ENCODE results near the gene FANK1. TPM values are rescaled to one million over a fixed set of nuclear protein-coding genes. Genes with fewer than 3 reads are reported as not detected.
"Not testable (repeated sequence)": the region's sequence is repeated elsewhere in the genome, so short reads cannot be mapped to it uniquely, and the experiment has no call there.

Gene FANK1
- total RNA-seq, 1 donor from 2014 or later, result 11.0 TPM

DNA sequence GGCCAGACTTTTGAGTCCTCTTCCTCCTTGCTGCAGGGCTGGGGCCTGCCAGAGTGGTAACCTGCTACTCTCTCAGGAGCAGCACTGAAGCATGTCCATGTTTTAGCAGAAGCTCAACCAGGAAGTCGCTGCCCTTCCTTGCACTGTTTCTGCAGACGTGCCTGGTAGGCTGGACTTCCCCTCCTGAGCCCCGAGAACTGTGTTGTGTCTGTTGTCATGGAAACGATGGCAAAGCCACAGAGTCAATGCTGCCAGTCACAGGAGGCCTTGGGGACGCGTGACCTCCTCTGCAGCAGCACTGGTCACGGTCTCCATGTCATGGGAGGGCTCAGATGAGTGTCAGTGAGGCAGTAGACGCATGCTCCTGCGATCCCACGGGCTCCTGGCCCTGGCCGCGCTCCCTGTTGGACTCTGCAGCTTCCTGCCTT is 145.5 kb downstream of the FANK1 start:
- TF ChIP-seq, protein P1, sequence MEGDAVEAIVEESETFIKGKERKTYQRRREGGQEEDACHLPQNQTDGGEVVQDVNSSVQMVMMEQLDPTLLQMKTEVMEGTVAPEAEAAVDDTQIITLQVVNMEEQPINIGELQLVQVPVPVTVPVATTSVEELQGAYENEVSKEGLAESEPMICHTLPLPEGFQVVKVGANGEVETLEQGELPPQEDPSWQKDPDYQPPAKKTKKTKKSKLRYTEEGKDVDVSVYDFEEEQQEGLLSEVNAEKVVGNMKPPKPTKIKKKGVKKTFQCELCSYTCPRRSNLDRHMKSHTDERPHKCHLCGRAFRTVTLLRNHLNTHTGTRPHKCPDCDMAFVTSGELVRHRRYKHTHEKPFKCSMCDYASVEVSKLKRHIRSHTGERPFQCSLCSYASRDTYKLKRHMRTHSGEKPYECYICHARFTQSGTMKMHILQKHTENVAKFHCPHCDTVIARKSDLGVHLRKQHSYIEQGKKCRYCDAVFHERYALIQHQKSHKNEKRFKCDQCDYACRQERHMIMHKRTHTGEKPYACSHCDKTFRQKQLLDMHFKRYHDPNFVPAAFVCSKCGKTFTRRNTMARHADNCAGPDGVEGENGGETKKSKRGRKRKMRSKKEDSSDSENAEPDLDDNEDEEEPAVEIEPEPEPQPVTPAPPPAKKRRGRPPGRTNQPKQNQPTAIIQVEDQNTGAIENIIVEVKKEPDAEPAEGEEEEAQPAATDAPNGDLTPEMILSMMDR (IDR thresholded peaks at IDR 0.05; ENCODE audit: unreplicated experiment), result no peak
- H3K4me3 Mint-ChIP-seq, result no peak overlapping the region
- H3K9me3 Mint-ChIP-seq, result no peaks in the 10 kb centered on the region
- peak overlapping the region; percentile 47 for H3K27ac Mint-ChIP-seq
- no peaks in the 10 kb centered on the region for H3K27me3 Mint-ChIP-seq (ENCODE audit: low read depth)
- H3K36me3 Mint-ChIP-seq, result no peaks in the 10 kb centered on the region
- peaks cover 22% of the 10 kb centered on the region for H3K4me1 Mint-ChIP-seq
- no peak for DNase-seq (ENCODE audit: low spot score in 2 of 2, unreplicated experiment in 2 of 2)

GRCh38 chr10:126042354-126042753 is 146.0 kb downstream of the FANK1 start:
- Mint-ChIP-seq H3K36me3 (no peaks in the 10 kb centered on the region), H3K27me3 (ENCODE audit: low read depth) (no peaks in the 10 kb centered on the region), H3K9me3 (no peaks in the 10 kb centered on the region), H3K4me3 (no peak overlapping the region), H3K4me1 (peaks cover 22% of the 10 kb centered on the region), H3K27ac (peak overlapping the region; percentile 47)
- no peak for DNase-seq (ENCODE audit: low spot score in 2 of 2, unreplicated experiment in 2 of 2)
- TF ChIP-seq, protein P1 (IDR thresholded peaks at IDR 0.05; ENCODE audit: unreplicated experiment), result no peak

GRCh38 chr10:126042906-126043305 is 146.5 kb downstream of the FANK1 start:
- Mint-ChIP-seq H3K4me3 (no peak overlapping the region), H3K4me1 (peaks cover 22% of the 10 kb centered on the region), H3K9me3 (no peaks in the 10 kb centered on the region), H3K27me3 (ENCODE audit: low read depth) (no peaks in the 10 kb centered on the region), H3K27ac (no peak overlapping the region), H3K36me3 (no peaks in the 10 kb centered on the region)
- TF ChIP-seq, protein P1 (IDR thresholded peaks at IDR 0.05; ENCODE audit: unreplicated experiment), result no peak
- DNase-seq (ENCODE audit: low spot score in 2 of 2, unreplicated experiment in 2 of 2), result no peak

GRCh38 chr10:126043389-126043788 is 147.0 kb downstream of the FANK1 start:
- Mint-ChIP-seq H3K4me3 (no peak overlapping the region), H3K4me1 (peaks cover 22% of the 10 kb centered on the region), H3K9me3 (no peaks in the 10 kb centered on the region), H3K36me3 (no peaks in the 10 kb centered on the region), H3K27me3 (ENCODE audit: low read depth) (no peaks in the 10 kb centered on the region), H3K27ac (no peak overlapping the region)
- no peak for DNase-seq (ENCODE audit: low spot score in 2 of 2, unreplicated experiment in 2 of 2)
- TF ChIP-seq, protein P1 (IDR thresholded peaks at IDR 0.05; ENCODE audit: unreplicated experiment), result no peak

DNA sequence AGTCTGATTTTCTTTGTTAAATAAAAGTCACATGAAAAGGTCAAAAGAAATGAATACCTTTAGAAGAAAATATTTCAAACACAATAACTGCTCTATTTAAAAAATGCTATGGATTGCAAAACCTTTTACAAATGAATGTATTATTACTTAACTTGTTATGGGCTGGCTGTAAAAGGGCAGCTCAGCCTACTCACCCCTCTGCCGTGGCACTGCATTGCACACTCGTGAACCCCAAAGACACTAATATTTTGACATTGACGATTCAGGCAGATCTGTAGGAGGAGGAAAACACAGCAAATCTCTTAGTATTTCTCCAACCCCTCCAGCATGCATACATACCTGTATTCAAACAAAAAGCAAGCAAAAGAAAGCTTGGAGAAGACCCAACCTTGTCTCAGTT is 149.5 kb downstream of the FANK1 start:
- no peaks in the 10 kb centered on the region for H3K36me3 Mint-ChIP-seq
- H3K27me3 Mint-ChIP-seq (ENCODE audit: low read depth), result peaks cover 9% of the 10 kb centered on the region
- H3K9me3 Mint-ChIP-seq, result no peaks in the 10 kb centered on the region
- DNase-seq (ENCODE audit: low spot score in 2 of 2, unreplicated experiment in 2 of 2), result no peak
- TF ChIP-seq, protein P1 (IDR thresholded peaks at IDR 0.05; ENCODE audit: unreplicated experiment), result no peak
- H3K27ac Mint-ChIP-seq, result no peak overlapping the region
- peaks cover 24% of the 10 kb centered on the region for H3K4me1 Mint-ChIP-seq
- no peak overlapping the region for H3K4me3 Mint-ChIP-seq

- no peak for DNase-seq (ENCODE audit: low spot score in 2 of 2, unreplicated experiment in 2 of 2)
- Mint-ChIP-seq H3K36me3 (no peaks in the 10 kb centered on the region), H3K4me1 (peaks cover 20% of the 10 kb centered on the region), H3K4me3 (no peak overlapping the region), H3K27me3 (ENCODE audit: low read depth) (peaks cover 18% of the 10 kb centered on the region), H3K9me3 (no peaks in the 10 kb centered on the region), H3K27ac (no peak overlapping the region)
- TF ChIP-seq, protein P1 (IDR thresholded peaks at IDR 0.05; ENCODE audit: unreplicated experiment), result no peak
Observed at GRCh38 chr10:126046831-126047230, 150.5 kb downstream of the FANK1 start.

DNA sequence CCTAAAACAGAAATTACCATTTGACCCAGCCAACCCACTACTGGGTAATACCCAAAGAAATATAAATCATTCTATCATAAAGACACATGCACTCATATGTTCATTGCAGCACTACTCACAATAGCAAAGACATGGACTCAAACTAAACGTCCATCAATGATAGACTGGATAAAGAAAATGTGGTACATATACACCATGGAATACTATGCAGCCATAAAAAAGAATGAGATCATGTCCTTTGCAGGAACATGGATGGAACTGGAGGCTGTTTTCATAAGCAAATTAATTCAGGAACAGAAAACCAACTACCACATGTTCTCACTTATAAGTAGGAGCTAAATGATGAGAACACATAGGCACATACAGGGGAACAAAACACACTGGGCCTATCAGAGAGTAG is 151.4 kb downstream of the FANK1 start:
- H3K9me3 Mint-ChIP-seq; DNase-seq (ENCODE audit: low spot score in 2 of 2, unreplicated experiment in 2 of 2); H3K36me3 Mint-ChIP-seq; H3K4me3 Mint-ChIP-seq; H3K27ac Mint-ChIP-seq: not testable (repeated sequence)
- H3K4me1 Mint-ChIP-seq, result peaks cover 12% of the 10 kb centered on the region
- peaks cover 24% of the 10 kb centered on the region for H3K27me3 Mint-ChIP-seq (ENCODE audit: low read depth)

All from mesothelial cell of epicardium (in vitro differentiated cells).